ENCODE data around the gene GPR160. TPM values are rescaled to one million over a fixed set of nuclear protein-coding genes. Genes with fewer than 3 reads are reported as not detected.
A peak's percentile ranks its signal among the peaks of the same experiment; 100 is the strongest.

Gene GPR160
- total RNA-seq, 1 donor from 2014 or later, result 65.5 TPM

DNA sequence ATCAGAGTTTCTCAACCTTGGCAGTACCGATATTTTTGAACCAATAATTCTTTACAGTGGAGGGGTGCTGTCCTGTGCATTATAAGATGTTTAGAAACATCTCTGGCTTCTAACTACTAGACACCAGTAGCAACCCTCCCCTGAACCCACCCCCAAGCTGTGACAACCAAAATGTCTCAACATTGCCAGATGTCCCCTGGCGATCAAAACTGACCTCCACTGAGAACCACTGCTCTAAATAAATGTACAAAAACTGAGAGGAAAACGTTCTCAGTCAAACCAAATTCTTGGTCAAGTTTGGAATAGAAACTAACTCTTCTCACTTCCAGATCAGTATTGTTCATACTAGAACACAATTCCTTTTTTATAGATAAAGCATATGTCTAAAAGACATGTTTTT lies 58.5 kb downstream of the GPR160 start:
- ATAC-seq (ENCODE audit: low read depth) (no peak), DNase-seq (no peak)
- ChIA-PET POLR2A (no interaction called here), CTCF (no interaction called here)
- Mint-ChIP-seq H3K4me3 (no peak overlapping the region), H3K27ac (no peak overlapping the region), H3K9me3 (no peaks in the 10 kb centered on the region), H3K27me3 (no peaks in the 10 kb centered on the region), H3K36me3 (ENCODE audit: low read depth) (peaks cover 85% of the 10 kb centered on the region), H3K4me1 (peaks cover 9% of the 10 kb centered on the region)
- no peak for TF ChIP-seq CTCF (IDR thresholded peaks at IDR 0.05)
- intact Hi-C loops (cut with micrococcal nuclease), result loop anchor here (2.0 to 5.0 kb wide), 2 partner anchors 60 to 234 kb away; partner anchors contain the start of gene GPR160

- H3K4me1 Mint-ChIP-seq, result peaks cover 9% of the 10 kb centered on the region
- no peaks in the 10 kb centered on the region for H3K27me3 Mint-ChIP-seq
- no peaks in the 10 kb centered on the region for H3K9me3 Mint-ChIP-seq
- intact Hi-C loops (cut with micrococcal nuclease), result loop anchor here (5.0 kb wide), 1 partner anchor 236 kb away; no protein-coding TSS in a partner anchor
- ATAC-seq (ENCODE audit: low read depth), result no peak
- DNase-seq, result no peak
- no peak overlapping the region for H3K4me3 Mint-ChIP-seq
- ChIA-PET CTCF (interaction anchor here (1.2 to 1.5 kb wide), 2 partner anchors 19 to 81 kb away, joined by 3 read pairs; no protein-coding TSS in a partner anchor), POLR2A (interaction anchor here (1.3 to 1.4 kb wide), 2 partner anchors 44 to 54 kb away, joined by 3 to 5 read pairs; no protein-coding TSS in a partner anchor)
- peak overlapping the region; percentile 43 for H3K27ac Mint-ChIP-seq
- H3K36me3 Mint-ChIP-seq (ENCODE audit: low read depth), result peaks cover 87% of the 10 kb centered on the region
- TF ChIP-seq CTCF (IDR thresholded peaks at IDR 0.05), result no peak
Measured at GRCh38 chr3:170098753-170099152, 61.0 kb downstream of the GPR160 start.

DNA sequence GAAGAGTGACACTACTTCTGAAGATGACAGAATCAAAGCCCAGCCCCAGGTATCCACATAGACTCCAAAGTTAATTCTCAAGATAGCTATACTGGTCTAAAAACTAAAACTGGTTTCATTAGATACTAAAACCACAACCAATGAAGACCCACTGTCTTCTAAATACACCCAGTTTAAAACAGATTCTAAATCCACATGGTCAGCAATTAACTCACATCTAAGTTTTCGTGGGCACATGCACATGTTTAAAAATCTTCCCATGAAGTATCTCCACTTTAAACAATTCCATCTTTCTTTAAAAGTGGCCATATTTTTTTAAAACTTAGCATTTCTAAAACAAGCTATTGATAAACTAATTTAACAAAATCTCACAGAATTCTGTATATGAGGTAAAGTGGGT lies 63.1 kb downstream of the GPR160 start:
- Mint-ChIP-seq H3K27me3 (no peaks in the 10 kb centered on the region), H3K36me3 (ENCODE audit: low read depth) (peaks cover 78% of the 10 kb centered on the region), H3K4me1 (peaks cover 9% of the 10 kb centered on the region), H3K4me3 (no peak overlapping the region), H3K9me3 (no peaks in the 10 kb centered on the region), H3K27ac (peak overlapping the region; percentile 30)
- DNase-seq, result no peak
- POLR2A ChIA-PET, result interaction anchor here (0.9 to 1.1 kb wide), 2 partner anchors 60 to 79 kb away, joined by 3 to 4 read pairs; no protein-coding TSS in a partner anchor
- ATAC-seq (ENCODE audit: low read depth), result no peak
- intact Hi-C loops (cut with micrococcal nuclease), result no loop called here
- TF ChIP-seq CTCF (IDR thresholded peaks at IDR 0.05), result no peak
- CTCF ChIA-PET, result interaction anchor here (1.1 to 1.2 kb wide), 2 partner anchors 41 to 56 kb away, joined by 3 read pairs; no protein-coding TSS in a partner anchor

- CTCF ChIA-PET, result no interaction called here
- no peak overlapping the region for H3K4me3 Mint-ChIP-seq
- POLR2A ChIA-PET, result interaction anchor here (0.7 kb wide), 1 partner anchor 64 kb away, joined by 3 read pairs; the partner anchor contains the start of gene GPR160
- H3K36me3 Mint-ChIP-seq (ENCODE audit: low read depth), result peaks cover 77% of the 10 kb centered on the region
- intact Hi-C loops (cut with micrococcal nuclease), result loop anchor here (2.0 kb wide), 1 partner anchor 18 kb away; no protein-coding TSS in a partner anchor
- H3K27ac Mint-ChIP-seq, result no peak overlapping the region
- H3K4me1 Mint-ChIP-seq, result peaks cover 9% of the 10 kb centered on the region
- ATAC-seq (ENCODE audit: low read depth) (no peak), DNase-seq (no peak)
- no peak for TF ChIP-seq CTCF (IDR thresholded peaks at IDR 0.05)
- H3K27me3 Mint-ChIP-seq, result no peaks in the 10 kb centered on the region
- H3K9me3 Mint-ChIP-seq, result no peaks in the 10 kb centered on the region
Measured at GRCh38 chr3:170102431-170102830, 64.6 kb downstream of the GPR160 start.

DNA sequence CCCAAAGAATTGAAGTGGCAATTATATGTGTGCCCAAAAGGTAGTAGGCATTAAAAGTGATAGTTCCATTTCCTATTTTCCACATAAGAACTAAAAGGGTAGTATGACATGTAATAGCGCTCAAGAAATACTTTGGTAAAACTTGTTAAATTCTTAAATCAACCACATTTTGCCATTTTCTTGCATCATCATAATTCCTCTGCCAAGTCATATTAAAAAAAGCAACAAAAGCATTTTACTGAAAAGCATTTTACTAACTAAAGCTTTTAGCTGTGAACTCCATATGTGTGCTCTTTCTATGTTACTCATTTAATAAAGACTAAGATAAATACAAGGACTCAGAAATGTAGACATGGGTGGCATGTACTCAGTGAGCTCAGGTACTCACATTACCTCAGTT lies 70.1 kb downstream of the GPR160 start:
- ChIA-PET CTCF (no interaction called here), POLR2A (no interaction called here)
- Mint-ChIP-seq H3K27ac (no peak overlapping the region), H3K36me3 (ENCODE audit: low read depth) (peaks cover 67% of the 10 kb centered on the region), H3K4me3 (no peak overlapping the region), H3K27me3 (no peaks in the 10 kb centered on the region), H3K4me1 (peaks cover 2% of the 10 kb centered on the region), H3K9me3 (no peaks in the 10 kb centered on the region)
- intact Hi-C loops (cut with micrococcal nuclease), result no loop called here
- DNase-seq (no peak), ATAC-seq (ENCODE audit: low read depth) (no peak)
- no peak for TF ChIP-seq CTCF (IDR thresholded peaks at IDR 0.05)
